Heart left ventricle (tissue), 16 donors: ENCODE results near the gene BIN2. TPM values are rescaled to one million over a fixed set of nuclear protein-coding genes. Genes with fewer than 3 reads are reported as not detected.
"Not testable (repeated sequence)": the region's sequence is repeated elsewhere in the genome, so short reads cannot be mapped to it uniquely, and the experiment has no call there.

ENCODE experiments used
- ATAC-seq, 4 donors: fragments of 200-7000 bp; cut with Tn5 transposase; one replicate each; pipeline ENCODE4 v1.9.1; 2020 to 2022; ENCODE audit warnings: moderate library complexity in 4 of 4, mild to moderate bottlenecking in 3 of 4, moderate number of reproducible peaks in 1 of 4
- DNase-seq, 5 donors: peaks; one replicate each; pipeline ENCODE4 v3.0.0-alpha.2; 2020
- H3K27ac ChIP-seq, 12 donors: fragments of 200-600 bp; sonication (generic) in 4 of 12; one replicate each; pipeline versions ENCODE4 v1.5.0 to v1.8.0; 2016 to 2022; ENCODE audit warnings: mild to moderate bottlenecking in 2 of 12
- H3K27me3 ChIP-seq, 9 donors: fragments of 200-600 bp; sonication (generic) in 2 of 9; one replicate each; pipeline versions ENCODE4 v1.5.1 to v1.8.0; 2016 to 2022; ENCODE audit warnings: mild to moderate bottlenecking in 3 of 9
- H3K36me3 ChIP-seq, 9 donors: fragments of 200-600 bp; sonication (generic) in 2 of 9; one replicate each; pipeline versions ENCODE4 v1.5.0 to v1.8.0; 2018 to 2022; ENCODE audit warnings: mild to moderate bottlenecking in 2 of 9
- H3K4me1 ChIP-seq, 12 donors: fragments of 200-600 bp; sonication (generic) in 4 of 12; one replicate each; pipeline versions ENCODE4 v1.5.0 to v1.8.0; 2016 to 2022; ENCODE audit warnings: mild to moderate bottlenecking in 3 of 12
- H3K4me3 ChIP-seq, 12 donors: fragments of 200-600 bp; sonication (generic) in 4 of 12; one replicate each; pipeline versions ENCODE4 v1.5.0 to v1.8.0; 2017 to 2022; ENCODE audit warnings: mild to moderate bottlenecking in 9 of 12, moderate library complexity in 4 of 12
- H3K9me3 ChIP-seq, 12 donors: fragments of 200-600 bp; sonication (generic) in 4 of 12; one replicate each; pipeline versions ENCODE4 v1.5.0 to v1.8.0; 2016 to 2022; ENCODE audit warnings: mild to moderate bottlenecking in 1 of 12
- CTCF ChIP-seq, 12 donors: fragments of 200-600 bp; sonication (generic) in 4 of 12; IDR thresholded peaks; one replicate each; pipeline versions ENCODE4 v1.5.0 to v1.8.0; 2018 to 2022; ENCODE audit warnings: antibody characterized with exemption in 12 of 12, mild to moderate bottlenecking in 5 of 12
- POLR2A ChIP-seq, 2 donors: fragments of 450-650 bp; IDR thresholded peaks; one replicate each; pipeline ENCODE4 v1.6.1; 2017; ENCODE audit warnings: antibody characterized with exemption in 2 of 2, mild to moderate bottlenecking in 2 of 2, moderate library complexity in 2 of 2
- WGBS, 4 donors: extraction: QIAGEN DNeasy Blood & Tissue Kit in 2 of 4; methylation state at CpG; one replicate each; pipeline versions ENCODE4 v1.1.5 to v1.1.7; 2013 to 2018; 5-methylcytosine and 5-hydroxymethylcytosine counted together
- intact Hi-C, 10 donors: fragments of 100-400 bp; cut with DNase I; formaldehyde crosslinking; loops; one replicate each; pipeline versions ENCODE4 v1.11.1 to v1.14.2; 2022
- polyA plus RNA-seq, 2 donors: library from polyadenylated mRNA; stranded (reverse); fragments of 200-250 nt; gene quantifications; one replicate each; pipeline ENCODE4 v1.2.3, GENCODE V29; 2013
- total RNA-seq, 9 donors: library from RNA; depleted of rRNA in 2 of 9; stranded (reverse); fragments of >200 nt in 2 of 9; fragmentation: NEBNext Ultra II Directional in 3 of 9; extraction: Animal tissue kit (Norgen Biotek cat#: 25700) in 3 of 9; gene quantifications; one replicate each; pipeline versions ENCODE4 v1.1.0 to v1.2.4, GENCODE V29; 2016 to 2023
- donor health status: ischemic (EF 13 %, LVEDD 7.1; RV severe dilation, severe dysfunction).
- donor health status: healthy with polysubstance abuse.
- donor health status: DM: no; HTN: yes; CAD: no.
- donor health status: DM: no; HTN: no; CAD: no.
- donor health status: ischemic (EF 25% LVEDD 6.9; RV normal size, moderate dysfunction).
- donor health status: ischemic (EF 25% LVEDD 5.7; RV mildly dilated, moderate dysfunction).
- donor health status: healthy.
- donor health status: DM: yes; HTN: yes; CAD: no.
- donor health status: ischemic (EF 35%, LVEDD 5.7; RV mildly dilated, moderate dysfunction).
- donor health status: nonischemic (EF 11% LVEDD 7.7; RV severe dilation, severe dysfunction).
- donor health status: DM: yes; HTN: yes; CAD: no.
- donor health status: PGD.
- donor health status: ischemic (EF 29% LVEDD 5.4; RV normal size, mild dysfunction).
- donor health status: nonischemic (EF 23%, LVEDD 6.1; RV moderate dilation, normal function).

Gene BIN2
- total and polyA plus RNA-seq, 11 donors = 0.72 to 23.8 (median 1.6) TPM

DNA sequence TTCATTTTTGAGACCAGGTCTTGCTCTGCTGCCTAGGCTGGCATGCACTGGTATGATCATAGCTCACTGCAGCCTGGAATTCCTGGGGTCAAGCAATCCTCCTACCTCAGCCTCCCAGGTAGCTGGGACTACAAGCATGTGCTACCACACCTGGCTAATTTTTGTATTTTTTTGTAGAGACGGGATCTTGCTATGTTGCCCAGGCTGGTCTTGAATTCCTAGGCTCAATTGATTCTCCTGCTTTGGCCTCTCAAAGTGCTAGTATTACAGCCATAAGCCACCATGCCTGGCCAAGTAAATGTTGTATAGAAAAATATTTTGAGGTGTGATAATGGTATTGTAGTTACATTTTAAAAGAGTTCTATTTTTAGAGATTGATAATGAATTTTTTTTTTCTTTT, 12.6 kb downstream of the BIN2 start:
- TF ChIP-seq CTCF (IDR thresholded peaks at IDR 0.05) (no peak), POLR2A (IDR thresholded peaks at IDR 0.05) (no peak)
- Histone ChIP-seq H3K27me3 (no peaks in the 10 kb centered on the region), H3K9me3 (no peaks in the 10 kb centered on the region), H3K4me1 (peaks cover 0 to 2% (median 0%) of the 10 kb centered on the region in 12 donors), H3K4me3 (no peak overlapping the region), H3K36me3 (peaks cover 0 to 43% (median 0%) of the 10 kb centered on the region in 9 donors), H3K27ac (no peak overlapping the region)
- intact Hi-C loops = no loop called here
- ATAC-seq = no peak
- no peak for DNase-seq
- WGBS, 4 donors = 93 to 98% (median 94%) methylated on average over 1 of the region's 1 CpG

DNA sequence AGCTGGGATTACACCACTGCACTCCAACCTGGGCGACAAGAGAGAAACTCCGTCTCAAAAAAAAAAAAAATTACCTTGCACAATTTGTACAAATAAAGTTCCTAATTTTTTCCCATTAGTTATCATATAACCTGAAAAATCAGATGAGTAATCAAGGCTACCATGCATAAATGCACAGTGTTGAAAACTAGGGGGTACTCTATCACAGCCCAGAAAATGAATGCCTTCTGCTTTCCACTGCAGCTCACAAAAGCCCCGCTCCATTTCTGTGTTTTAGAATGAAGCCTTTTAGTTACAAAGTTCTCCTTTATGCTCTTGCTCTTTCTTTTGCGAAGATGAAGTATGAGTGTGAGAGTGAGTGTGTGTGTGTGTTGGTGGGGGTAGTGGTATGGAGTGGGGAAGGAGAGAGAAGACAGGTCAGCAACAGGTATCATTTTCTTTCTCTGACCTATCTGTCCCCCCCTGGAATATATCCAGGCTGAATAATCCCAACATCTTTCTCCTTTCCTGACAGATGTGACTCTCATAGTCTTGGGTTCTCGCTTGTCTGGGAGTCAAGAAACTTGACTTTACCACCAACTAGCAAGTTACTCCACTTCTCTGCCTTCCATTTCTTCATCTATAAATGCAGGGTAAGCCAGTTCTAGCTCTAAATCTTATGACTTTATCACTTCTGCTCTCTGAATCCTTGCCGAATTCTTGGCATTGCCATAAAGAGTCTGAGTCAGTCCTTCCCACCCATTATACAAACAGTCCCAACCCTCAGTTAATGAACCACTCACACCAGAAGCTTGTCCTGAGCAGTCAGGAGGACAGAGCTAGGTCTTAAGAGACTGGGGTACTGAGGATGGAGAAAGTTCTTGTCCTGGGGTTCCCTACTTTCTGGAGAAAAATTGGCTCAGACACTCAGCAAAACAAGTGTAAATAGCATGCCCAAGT, 16.1 kb downstream of the BIN2 start:
- DNase-seq = no peak
- Histone ChIP-seq H3K9me3 (no peaks in the 10 kb centered on the region), H3K4me1 (peaks cover 0 to 2% (median 0%) of the 10 kb centered on the region in 12 donors), H3K27me3 (no peaks in the 10 kb centered on the region), H3K4me3 (no peak overlapping the region), H3K36me3 (peaks cover 0 to 58% (median 0%) of the 10 kb centered on the region in 9 donors), H3K27ac (no peak overlapping the region)
- WGBS, 4 donors = 77 to 88% (median 82%) methylated on average over 6 of the region's 6 CpGs
- peak in 2 of 4 donors; percentile 36 to 72 for ATAC-seq
- intact Hi-C loops = no loop called here
- TF ChIP-seq POLR2A (IDR thresholded peaks at IDR 0.05) (no peak), CTCF (IDR thresholded peaks at IDR 0.05) (no peak)

GRCh38 chr12:51306507-51306906, 17.5 kb downstream of the BIN2 start:
- H3K36me3 ChIP-seq = peaks cover 0 to 60% (median 0%) of the 10 kb centered on the region in 9 donors
- H3K4me1 ChIP-seq = peaks cover 0 to 2% (median 0%) of the 10 kb centered on the region in 12 donors
- TF ChIP-seq CTCF (IDR thresholded peaks at IDR 0.05) = no peak
- no peak for TF ChIP-seq POLR2A (IDR thresholded peaks at IDR 0.05)

DNA sequence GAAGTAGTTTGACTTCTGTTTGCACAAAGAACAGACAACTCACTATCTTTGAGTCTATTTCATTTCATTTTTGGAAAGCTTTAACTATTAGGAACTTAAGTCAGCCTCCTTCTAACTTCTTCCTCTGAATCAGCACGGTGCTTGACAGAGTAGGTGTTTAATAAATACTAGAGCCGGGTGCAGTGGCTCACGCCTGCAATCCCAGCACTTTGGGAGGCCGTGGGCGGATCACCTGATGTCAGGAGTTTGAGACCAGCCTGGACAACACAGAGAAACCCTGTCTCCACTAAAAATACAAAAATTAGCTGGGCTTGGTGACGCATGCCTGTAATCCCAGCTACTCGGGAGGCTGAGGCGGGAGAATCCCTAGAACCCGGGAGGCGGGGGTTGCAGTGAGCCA, 23.2 kb downstream of the BIN2 start:
- 85 to 93% (median 88%) methylated on average over 10 of the region's 10 CpGs for WGBS, 4 donors
- DNase-seq, H3K27me3 ChIP-seq, ATAC-seq, H3K4me1 ChIP-seq, intact Hi-C loops, H3K4me3 ChIP-seq, H3K9me3 ChIP-seq, H3K27ac ChIP-seq: not testable (repeated sequence)
- H3K36me3 ChIP-seq = peaks cover 0 to 81% (median 0%) of the 10 kb centered on the region in 9 donors

More at GRCh38 chr12:51306507-51306906, 17.5 kb downstream of the BIN2 start:
- DNase-seq = no peak
- Histone ChIP-seq H3K9me3 (no peaks in the 10 kb centered on the region), H3K27ac (no peak overlapping the region), H3K27me3 (no peaks in the 10 kb centered on the region), H3K4me3 (no peak overlapping the region)
- 79 to 89% (median 88%) methylated on average over 5 of the region's 5 CpGs for whole genome bisulfite sequencing, 4 donors
- no peak for ATAC-seq
- intact Hi-C loops = no loop called here
